22Rv1 (cell line): ENCODE results near the gene CACNB4.
"Not testable (repeated sequence)": the region's sequence is repeated elsewhere in the genome, so short reads cannot be mapped to it uniquely, and the experiment has no call there.

Experiments
- CTCF ChIP-seq: fragments of 450-650 bp; IDR thresholded peaks from 2 replicates; pipeline ENCODE4 v1.5.1; 2017; ENCODE audit warnings: mild to moderate bottlenecking
- ZFX ChIP-seq: fragments of 450-650 bp; IDR thresholded peaks from 2 replicates; pipeline ENCODE4 v1.6.1; 2017; ENCODE audit warnings: antibody characterized with exemption, borderline replicate concordance

- not testable (repeated sequence) for TF ChIP-seq CTCF, ZFX
These were observed 183.2 kb downstream of the CACNB4 start for GRCh38 chr2:151915629-151916025.
